ENCODE results near the gene ZDHHC13. TPM values are rescaled to one million over a fixed set of nuclear protein-coding genes. Genes with fewer than 3 reads are reported as not detected.

The ZDHHC13 gene
- total and polyA plus RNA-seq, 2 donors (not counting 1 experiment from before 2014, with no cell fraction given), result 8.8 to 21.7 TPM

DNA sequence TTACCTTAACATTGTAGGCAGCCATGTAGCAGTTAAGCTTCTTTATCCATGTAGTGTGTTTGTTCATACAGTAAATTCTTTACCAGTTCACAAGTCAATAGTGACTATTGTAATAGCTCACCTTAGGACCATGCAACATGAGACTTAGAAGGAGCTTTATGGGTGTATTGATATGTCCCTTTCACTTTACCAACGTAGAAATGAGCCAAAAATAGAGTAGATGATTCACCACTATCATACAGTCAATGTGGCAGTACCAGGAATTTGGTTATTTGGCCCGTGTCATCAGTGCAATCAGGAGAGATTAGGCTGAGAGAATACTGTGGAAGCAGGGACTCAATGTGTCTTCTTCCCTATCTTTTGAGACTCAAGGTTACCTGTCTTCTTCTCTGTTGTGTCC lies 4.7 kb downstream of the ZDHHC13 start:
- peaks cover 0 to 5% of the 10 kb centered on the region in 2 experiments for H3K36me3 ChIP-seq (replicated peaks in 1 of 2; ENCODE audit: control extremely low read depth in 1 of 2, control insufficient read depth in 1 of 2, extremely low read depth in 1 of 2, insufficient read depth in 2 of 2, low read length in 1 of 2)
- intact Hi-C loops (cut with micrococcal nuclease), result no loop called here
- no peaks in the 10 kb centered on the region for H4K20me1 ChIP-seq (ENCODE audit: control insufficient read depth, insufficient read depth, low read length, poor library complexity, severe bottlenecking)
- no peaks in the 10 kb centered on the region for H3K9me3 Mint-ChIP-seq (ENCODE audit: insufficient read depth)
- POLR2A ChIA-PET, result no interaction called here
- H3K4me2 ChIP-seq (replicated peaks; ENCODE audit: low read depth, low read length, poor library complexity, severe bottlenecking), result no peak overlapping the region
- H3K27me3 ChIP-seq (replicated peaks in 1 of 4; ENCODE audit: control extremely low read depth in 1 of 4, control insufficient read depth in 3 of 4, insufficient read depth in 4 of 4, low read length in 3 of 4), result no peaks in the 10 kb centered on the region
- TF ChIP-seq CTCF (IDR thresholded peaks at IDR 0.05) (no peak), EZH2 (IDR thresholded peaks at IDR 0.05; ENCODE audit: borderline replicate concordance, insufficient read depth, low read depth, low read length, poor library complexity, severe bottlenecking) (no peak)
- ATAC-seq (ENCODE audit: low read depth) (no peak), DNase-seq (no peak)
- H3K9ac ChIP-seq (ENCODE audit: low read length), result no peak overlapping the region
- no peak overlapping the region for H3K27ac Mint-ChIP-seq
- H3K4me3 ChIP-seq (ENCODE audit: control extremely low read depth in 1 of 5, extremely low read depth in 1 of 5, insufficient read depth in 1 of 5, low read depth in 2 of 5, low read length in 4 of 5), result no peak overlapping the region
- no CpG with 5 or more reads among the region's 2 CpGs for WGBS (ENCODE audit: insufficient coverage)
- CTCF ChIA-PET, result no interaction called here
- peaks cover 62% of the 10 kb centered on the region for H3K79me2 ChIP-seq (ENCODE audit: control insufficient read depth, insufficient read depth, low read length)
- no peak overlapping the region for H3K4me3 Mint-ChIP-seq
- H3K4me1 Mint-ChIP-seq, result peaks cover 49% of the 10 kb centered on the region
- H2AFZ ChIP-seq (ENCODE audit: insufficient read depth, low read depth, low read length, poor library complexity, severe bottlenecking), result no peak overlapping the region
- H3K9me3 ChIP-seq (ENCODE audit: control extremely low read depth in 1 of 3, control insufficient read depth in 2 of 3, insufficient read depth in 1 of 3, low read length in 2 of 3), result no peaks in the 10 kb centered on the region
- peaks cover 12 to 14% of the 10 kb centered on the region in 2 donors for H3K4me1 ChIP-seq (ENCODE audit: control insufficient read depth in 2 of 2, insufficient read depth in 2 of 2, low read length in 2 of 2)
- no peaks in the 10 kb centered on the region for H3K27me3 Mint-ChIP-seq
- no peak overlapping the region for H3K27ac ChIP-seq (ENCODE audit: low read length in 2 of 2)

DNA sequence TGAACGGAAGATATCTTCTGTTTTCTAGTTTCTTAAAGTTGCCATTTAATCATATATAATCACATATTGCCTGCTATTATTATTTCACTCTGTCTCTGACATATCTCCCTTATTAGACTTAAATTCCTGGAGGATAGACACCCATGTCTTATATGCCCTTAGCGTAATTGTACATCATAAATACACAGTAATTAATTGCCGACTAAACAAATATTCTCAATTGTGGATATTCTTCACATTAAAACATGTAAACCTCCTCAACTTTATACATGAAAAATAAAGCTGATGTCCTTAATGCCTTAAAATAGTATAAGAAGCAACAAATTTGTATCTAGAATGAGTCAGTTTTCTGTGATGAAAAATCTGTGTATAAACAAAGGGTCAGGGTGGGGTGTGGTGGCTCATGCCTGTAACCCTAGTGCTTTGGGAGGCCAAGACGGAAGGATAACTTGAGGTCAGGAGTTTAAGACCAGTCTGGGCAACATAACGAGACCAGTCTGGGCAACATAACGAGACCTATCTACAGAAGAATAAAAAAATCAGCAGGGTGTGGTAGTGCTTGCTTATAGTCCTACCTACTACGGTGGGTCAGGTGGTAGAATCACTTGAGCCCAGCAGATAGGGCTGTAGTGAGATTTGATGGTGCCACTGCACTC lies 6.1 kb downstream of the ZDHHC13 start:
- H3K4me1 Mint-ChIP-seq, result peaks cover 41% of the 10 kb centered on the region

More for the DNA sequence above, 6.1 kb downstream of the ZDHHC13 start:
- H3K36me3 ChIP-seq (replicated peaks in 1 of 2; ENCODE audit: control extremely low read depth in 1 of 2, control insufficient read depth in 1 of 2, extremely low read depth in 1 of 2, insufficient read depth in 2 of 2, low read length in 1 of 2), result peaks cover 0 to 5% of the 10 kb centered on the region in 2 experiments
- H3K27me3 Mint-ChIP-seq, result no peaks in the 10 kb centered on the region
- no peak overlapping the region for H2AFZ ChIP-seq (ENCODE audit: insufficient read depth, low read depth, low read length, poor library complexity, severe bottlenecking)
- no peaks in the 10 kb centered on the region for H3K27me3 ChIP-seq (replicated peaks in 1 of 4; ENCODE audit: control extremely low read depth in 1 of 4, control insufficient read depth in 3 of 4, insufficient read depth in 4 of 4, low read length in 3 of 4)
- no peak overlapping the region for H3K27ac ChIP-seq (ENCODE audit: low read length in 2 of 2)
- no peaks in the 10 kb centered on the region for H3K9me3 ChIP-seq (ENCODE audit: control extremely low read depth in 1 of 3, control insufficient read depth in 2 of 3, insufficient read depth in 1 of 3, low read length in 2 of 3)
- H3K4me3 ChIP-seq (ENCODE audit: control extremely low read depth in 1 of 5, extremely low read depth in 1 of 5, insufficient read depth in 1 of 5, low read depth in 2 of 5, low read length in 4 of 5), result no peak overlapping the region
- WGBS (ENCODE audit: insufficient coverage), result 100% methylated on average over 2 of the region's 7 CpGs
- intact Hi-C loops (cut with micrococcal nuclease), result no loop called here
- ATAC-seq (ENCODE audit: low read depth) (no peak), DNase-seq (no peak)
- H3K4me3 Mint-ChIP-seq, result no peak overlapping the region
- no peak overlapping the region for H3K4me2 ChIP-seq (replicated peaks; ENCODE audit: low read depth, low read length, poor library complexity, severe bottlenecking)
- H3K9ac ChIP-seq (ENCODE audit: low read length), result no peak overlapping the region
- no peaks in the 10 kb centered on the region for H4K20me1 ChIP-seq (ENCODE audit: control insufficient read depth, insufficient read depth, low read length, poor library complexity, severe bottlenecking)
- CTCF ChIA-PET, result no interaction called here
- peaks cover 57% of the 10 kb centered on the region for H3K79me2 ChIP-seq (ENCODE audit: control insufficient read depth, insufficient read depth, low read length)
- H3K9me3 Mint-ChIP-seq (ENCODE audit: insufficient read depth), result peaks cover 2% of the 10 kb centered on the region
- POLR2A ChIA-PET, result no interaction called here
- peaks cover 5 to 7% of the 10 kb centered on the region in 2 donors for H3K4me1 ChIP-seq (ENCODE audit: control insufficient read depth in 2 of 2, insufficient read depth in 2 of 2, low read length in 2 of 2)
- H3K27ac Mint-ChIP-seq, result no peak overlapping the region
- TF ChIP-seq EZH2 (IDR thresholded peaks at IDR 0.05; ENCODE audit: borderline replicate concordance, insufficient read depth, low read depth, low read length, poor library complexity, severe bottlenecking) (no peak), CTCF (IDR thresholded peaks at IDR 0.05) (no peak)
